K562 (cell line): ENCODE results near the gene SPOCK3. TPM values are rescaled to one million over a fixed set of nuclear protein-coding genes. Genes with fewer than 3 reads are reported as not detected.

Experiments
- ATAC-seq: fragments of 200-7000 bp; cut with Tn5 transposase; 3 replicates; pipeline ENCODE4 v1.9.1; 2020; ENCODE audit warnings: moderate library complexity
- BruUV-seq: library from RNA; stranded (reverse); fragments of 400-500 nt; replicated peaks from 2 replicates; lab custom pipeline; 2021; lab: Mats Ljungman, UMichigan
- CTCF ChIA-PET: fragments of 300-600 bp; formaldehyde crosslinking; extraction: SDS; loops from one replicate; lab custom pipeline; 2021; ENCODE audit warnings: low intra/inter-chr PET ratio; lab: Yijun Ruan, JAX
- POLR2A ChIA-PET: fragments of 300-600, 350-650 bp; sonication (Branson Sonifier 250); formaldehyde crosslinking; extraction: SDS; loops from one replicate; lab custom pipeline; 2021; ENCODE audit warnings: antibody characterized with exemption, inconsistent platforms; lab: Yijun Ruan, JAX
- DNase-seq, 4 experiments: peaks; one replicate each; pipeline versions ENCODE4 v3.0.0 to v3.0.0-alpha.2; 2011 to 2018; ENCODE audit warnings: low spot score in 3 of 4, mixed read lengths in 3 of 4; ENCODE audit errors: extremely low read depth in 1 of 4
- FAIRE-seq: peaks from 2 replicates; lab custom pipeline; 2011; peaks lifted over from hg19 to GRCh38; lab: Jason Lieb, UNC
- H2AFZ ChIP-seq: 2 replicates; pipeline ENCODE4 v1.6.0; 2011; ENCODE audit warnings: low read depth, low read length, control low read depth, inconsistent platforms
- H3K27ac ChIP-seq: fragments of 200-600 bp; 3 replicates; pipeline ENCODE4 v1.8.0; 2011; ENCODE audit warnings: low read depth, mild to moderate bottlenecking, control low read depth, inconsistent platforms, low read length, moderate library complexity, mixed read lengths; ENCODE audit errors: extremely low read depth
- H3K27me3 ChIP-seq, 2 experiments: fragments of 300-600 bp in 1 of 2; 2 replicates in 1 of 2; 3 replicates in 1 of 2; pipeline versions ENCODE4 v1.6.0 to v1.8.0; 2011; ENCODE audit warnings: inconsistent platforms in 2 of 2, low read length in 2 of 2, mild to moderate bottlenecking in 1 of 2, mixed read lengths in 1 of 2, moderate library complexity in 1 of 2; ENCODE audit not compliant: control insufficient read depth in 2 of 2, insufficient read depth in 2 of 2
- H3K36me3 ChIP-seq: fragments of 300-600 bp; 3 replicates; pipeline ENCODE4 v1.8.0; 2011; ENCODE audit warnings: mild to moderate bottlenecking, low read length, inconsistent platforms; ENCODE audit not compliant: control insufficient read depth, insufficient read depth
- H3K4me1 ChIP-seq, 2 experiments: fragments of 200-600 bp in 1 of 2; replicated peaks in 1 of 2; 2 replicates in 1 of 2; 3 replicates in 1 of 2; pipeline versions ENCODE4 v1.5.1 to v1.8.0; 2011; ENCODE audit warnings: inconsistent platforms in 2 of 2, low read length in 2 of 2, mild to moderate bottlenecking in 1 of 2, mixed read lengths in 1 of 2, moderate library complexity in 1 of 2; ENCODE audit not compliant: control insufficient read depth in 2 of 2, insufficient read depth in 2 of 2
- H3K4me2 ChIP-seq: 2 replicates; pipeline ENCODE4 v1.6.1; 2011; ENCODE audit warnings: low read length, control low read depth, inconsistent platforms, mixed read lengths; ENCODE audit not compliant: insufficient read depth
- H3K4me3 ChIP-seq: fragments of 200-600 bp; sonication (generic), shearing (Covaris generic); 2 replicates; pipeline ENCODE4 v1.5.1; 2016; ENCODE audit warnings: control low read depth, inconsistent platforms
- H3K79me2 ChIP-seq: fragments of 200-600 bp; 3 replicates; pipeline ENCODE4 v1.8.0; 2011; ENCODE audit warnings: low read length, inconsistent platforms; ENCODE audit not compliant: control insufficient read depth, insufficient read depth
- H3K9ac ChIP-seq, 2 experiments: 2 replicates each; pipeline versions ENCODE4 v1.6.0 to v1.6.1; 2011; ENCODE audit warnings: low read depth in 2 of 2, low read length in 2 of 2, control low read depth in 1 of 2, inconsistent platforms in 1 of 2, mild to moderate bottlenecking in 1 of 2, mixed read lengths in 1 of 2; ENCODE audit not compliant: insufficient read depth in 1 of 2
- H3K9me1 ChIP-seq: one replicate; pipeline ENCODE4 v1.6.0; 2011; ENCODE audit warnings: inconsistent platforms, mild to moderate bottlenecking, low read length, moderate library complexity; ENCODE audit not compliant: control insufficient read depth, insufficient read depth
- H3K9me3 ChIP-seq: replicated peaks from 2 replicates; pipeline ENCODE4 v1.5.1; 2011; ENCODE audit warnings: low read depth, low read length, inconsistent platforms; ENCODE audit not compliant: control insufficient read depth, insufficient read depth
- H4K20me1 ChIP-seq: replicated peaks from 2 replicates; pipeline ENCODE4 v1.6.1; 2011; ENCODE audit warnings: low read length, inconsistent platforms, mixed read lengths; ENCODE audit not compliant: control insufficient read depth, insufficient read depth
- BRD9 ChIP-seq: fragments of 450-650 bp; IDR thresholded peaks from 2 replicates; pipeline ENCODE4 v1.6.1; 2018; ENCODE audit warnings: low read depth; ENCODE audit not compliant: partially characterized antibody
- CHAMP1 ChIP-seq: fragments of 450-650 bp; IDR thresholded peaks from 2 replicates; pipeline ENCODE4 v1.6.1; 2016; ENCODE audit warnings: mild to moderate bottlenecking
- ELF1 ChIP-seq: fragments of 200-800 bp; sonication (Bioruptor generic); IDR thresholded peaks from 2 replicates; pipeline ENCODE4 v1.6.1; 2016; ENCODE audit warnings: missing genetic modification characterization, missing compliant biosample characterization
- ELF4 ChIP-seq: fragments of 450-650 bp; formaldehyde crosslinking; IDR thresholded peaks from 2 replicates; pipeline ENCODE4 v1.4.0; 2022; ENCODE audit warnings: missing genetic modification characterization
- FUS ChIP-seq: fragments of 200-400 bp; formaldehyde crosslinking; optimal IDR thresholded peaks from 2 replicates; pipeline ENCODE3; 2017; ENCODE audit warnings: low read depth, low read length
- HNRNPH1 ChIP-seq: fragments of 200-400 bp; formaldehyde crosslinking; optimal IDR thresholded peaks from 2 replicates; pipeline ENCODE3; 2017; ENCODE audit warnings: low read depth, mild to moderate bottlenecking, low read length, moderate library complexity
- NFXL1 ChIP-seq: fragments of 450-650 bp; formaldehyde crosslinking; IDR thresholded peaks from 2 replicates; pipeline ENCODE4 v1.4.0; 2021; ENCODE audit warnings: mild to moderate bottlenecking
- SMC3 ChIP-seq: conservative IDR thresholded peaks from 2 replicates; pipeline ENCODE4 v1.6.1; 2011; ENCODE audit warnings: low read depth, low read length, improper control_type of control experiment; ENCODE audit not compliant: insufficient read depth
- YY1 ChIP-seq, 3 experiments: IDR thresholded peaks; 2 replicates each; pipeline ENCODE4 v1.6.1; 2011; ENCODE audit warnings: low read length in 2 of 3, mild to moderate bottlenecking in 2 of 3, moderate library complexity in 2 of 3, borderline replicate concordance in 1 of 3, control low read depth in 1 of 3, low read depth in 1 of 3; ENCODE audit not compliant: insufficient read depth in 3 of 3, insufficient replicate concordance in 2 of 3, control insufficient read depth in 1 of 3, insufficient read length in 1 of 3; ENCODE audit errors: extremely low read depth in 1 of 3
- ZNF184 ChIP-seq: sonication (generic); formaldehyde crosslinking; IDR thresholded peaks from 2 replicates; pipeline ENCODE4 v1.5.0; 2020; ENCODE audit warnings: missing genetic modification reagents
- ZNF707 ChIP-seq: fragments of 250-450 bp; sonication (Bioruptor Pico); conservative IDR thresholded peaks from 2 replicates; pipeline ENCODE4 v1.8.0; 2022; ENCODE audit warnings: inconsistent platforms, mild to moderate bottlenecking, moderate library complexity
- ZNF79 ChIP-seq: fragments of 250-450 bp; sonication (Bioruptor Pico); IDR thresholded peaks from 2 replicates; pipeline ENCODE4 v1.4.0; 2020; ENCODE audit warnings: low read depth, mild to moderate bottlenecking, moderate library complexity
- WGBS: fragments of 100-300 bp; shearing (Covaris generic); methylation state at CpG from one replicate; pipeline ENCODE4 v1.1.6; 2016; ENCODE audit warnings: low coverage, mixed read lengths; ENCODE audit not compliant: insufficient coverage; ENCODE audit errors: missing lambda C conversion rate; 5-methylcytosine and 5-hydroxymethylcytosine counted together
- in situ Hi-C: fragments of 300-500 bp; cut with MboI; formaldehyde crosslinking; loops from 4 replicates; pipeline ENCODE4 v1.15.0; 2018; ENCODE audit warnings: inconsistent platforms, mixed read lengths
- intact Hi-C: fragments of 100-400 bp; cut with micrococcal nuclease; formaldehyde crosslinking; loops from 2 replicates; pipeline ENCODE4 v1.14.2; 2022
- polyA plus RNA-seq, 8 experiments: library from polyadenylated mRNA; depleted of rRNA in 4 of 8; stranded (reverse) in 5 of 8; unstranded in 3 of 8; fragments of >200 nt; fragmentation: Nextera tagmentation in 2 of 8; fragmentation: Illumina TruSeq in 1 of 8; extraction: Ambion mirVana in 2 of 8; extraction: Trizol in 1 of 8; gene quantifications; 2 replicates each; pipeline versions ENCODE4 v1.2.1 to v1.2.3, GENCODE V29; 2011 to 2014; ENCODE audit warnings: inconsistent platforms in 1 of 8, missing spikeins in 1 of 8
- total RNA-seq, 7 experiments: library from RNA; depleted of rRNA in 6 of 7; stranded (reverse); fragments of >200 nt in 6 of 7; fragmentation: Illumina TruSeq in 2 of 7; extraction: Trizol in 2 of 7; gene quantifications; 2 replicates each; pipeline versions ENCODE4 v1.2.1 to v1.2.3, GENCODE V29; 2011 to 2021; ENCODE audit warnings: low replicate concordance in 1 of 7
- TF ChIP-seq, protein P1 (sequence below): fragments of 150-350 bp; IDR thresholded peaks from 2 replicates; pipeline ENCODE4 v1.6.1; 2014; ENCODE audit warnings: low read depth, mild to moderate bottlenecking, low read length, borderline replicate concordance
- TF ChIP-seq, protein P2 (sequence below): fragments of 200-800 bp; sonication (Bioruptor generic); IDR thresholded peaks from 2 replicates; pipeline ENCODE4 v1.6.1; 2017; ENCODE audit warnings: missing genetic modification characterization, missing compliant biosample characterization

Gene SPOCK3
- total and polyA plus RNA-seq, 9 of the 15 experiments (the other 6 are each of a cell fraction or from before 2014, with no cell fraction given), result not detected

DNA sequence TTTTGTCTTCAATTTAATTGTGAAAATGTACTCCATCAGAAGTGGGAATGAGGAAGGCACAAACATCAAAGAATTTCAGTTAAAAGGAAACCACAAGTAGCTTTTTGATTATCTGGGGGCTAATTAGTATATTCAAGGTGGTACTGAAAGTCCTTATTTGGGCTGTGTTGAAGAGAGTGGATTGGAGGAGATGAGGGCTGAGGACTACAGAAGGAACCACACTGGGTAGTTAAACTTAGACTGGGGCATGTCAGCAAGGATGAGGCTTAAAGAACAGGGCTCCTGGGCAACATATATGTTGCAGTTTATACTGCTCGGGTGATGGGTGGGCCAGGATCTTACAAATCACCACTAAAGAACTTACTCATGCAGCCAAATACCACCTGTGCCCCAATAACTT is 346.8 kb downstream of the SPOCK3 start (continued):
- TF ChIP-seq, protein P1, sequence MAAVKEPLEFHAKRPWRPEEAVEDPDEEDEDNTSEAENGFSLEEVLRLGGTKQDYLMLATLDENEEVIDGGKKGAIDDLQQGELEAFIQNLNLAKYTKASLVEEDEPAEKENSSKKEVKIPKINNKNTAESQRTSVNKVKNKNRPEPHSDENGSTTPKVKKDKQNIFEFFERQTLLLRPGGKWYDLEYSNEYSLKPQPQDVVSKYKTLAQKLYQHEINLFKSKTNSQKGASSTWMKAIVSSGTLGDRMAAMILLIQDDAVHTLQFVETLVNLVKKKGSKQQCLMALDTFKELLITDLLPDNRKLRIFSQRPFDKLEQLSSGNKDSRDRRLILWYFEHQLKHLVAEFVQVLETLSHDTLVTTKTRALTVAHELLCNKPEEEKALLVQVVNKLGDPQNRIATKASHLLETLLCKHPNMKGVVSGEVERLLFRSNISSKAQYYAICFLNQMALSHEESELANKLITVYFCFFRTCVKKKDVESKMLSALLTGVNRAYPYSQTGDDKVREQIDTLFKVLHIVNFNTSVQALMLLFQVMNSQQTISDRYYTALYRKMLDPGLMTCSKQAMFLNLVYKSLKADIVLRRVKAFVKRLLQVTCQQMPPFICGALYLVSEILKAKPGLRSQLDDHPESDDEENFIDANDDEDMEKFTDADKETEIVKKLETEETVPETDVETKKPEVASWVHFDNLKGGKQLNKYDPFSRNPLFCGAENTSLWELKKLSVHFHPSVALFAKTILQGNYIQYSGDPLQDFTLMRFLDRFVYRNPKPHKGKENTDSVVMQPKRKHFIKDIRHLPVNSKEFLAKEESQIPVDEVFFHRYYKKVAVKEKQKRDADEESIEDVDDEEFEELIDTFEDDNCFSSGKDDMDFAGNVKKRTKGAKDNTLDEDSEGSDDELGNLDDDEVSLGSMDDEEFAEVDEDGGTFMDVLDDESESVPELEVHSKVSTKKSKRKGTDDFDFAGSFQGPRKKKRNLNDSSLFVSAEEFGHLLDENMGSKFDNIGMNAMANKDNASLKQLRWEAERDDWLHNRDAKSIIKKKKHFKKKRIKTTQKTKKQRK, result no peak
- TF ChIP-seq ELF4 (CRISPR knock-in tag) (no peak), ELF1 (tag) (no peak), BRD9 (no peak), CHAMP1 (no peak)

DNA sequence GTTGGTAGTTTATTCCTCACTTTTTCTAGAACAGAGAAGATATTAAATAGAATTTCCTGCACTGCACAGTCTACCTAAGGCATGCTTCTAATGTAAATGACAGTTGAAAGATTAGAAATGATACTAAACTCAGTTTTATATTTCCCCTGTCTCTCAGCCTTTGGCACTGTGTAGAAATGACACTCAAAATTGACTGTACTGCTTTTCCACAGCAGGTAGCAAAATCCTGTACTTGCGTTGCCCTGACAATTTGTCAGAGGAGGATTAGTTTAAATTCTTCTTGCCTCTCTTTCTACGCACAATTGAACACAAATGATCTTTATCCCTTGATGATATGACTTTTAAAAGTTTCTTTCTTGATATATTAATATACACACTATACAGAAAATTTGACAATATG is 347.6 kb downstream of the SPOCK3 start:
- in situ Hi-C loops (no loop called here), intact Hi-C loops (no loop called here)
- DNase-seq, result no peak
- Histone ChIP-seq H3K9me3 (no peaks in the 10 kb centered on the region), H3K4me1 (no peaks in the 10 kb centered on the region), H3K9ac (no peak overlapping the region), H3K9me1 (no peaks in the 10 kb centered on the region), H2AFZ (no peak overlapping the region), H3K4me3 (no peak overlapping the region), H3K27ac (no peak overlapping the region), H3K27me3 (no peaks in the 10 kb centered on the region), H4K20me1 (no peaks in the 10 kb centered on the region), H3K79me2 (no peaks in the 10 kb centered on the region), H3K36me3 (no peaks in the 10 kb centered on the region), H3K4me2 (no peak overlapping the region)
- no peak for ATAC-seq
- ChIA-PET POLR2A (no interaction called here), CTCF (no interaction called here)
- no peak for FAIRE-seq
- 0% methylated on average over 2 of the region's 2 CpGs for WGBS
- no TSS peak for BruUV-seq
- TF ChIP-seq, protein P2, sequence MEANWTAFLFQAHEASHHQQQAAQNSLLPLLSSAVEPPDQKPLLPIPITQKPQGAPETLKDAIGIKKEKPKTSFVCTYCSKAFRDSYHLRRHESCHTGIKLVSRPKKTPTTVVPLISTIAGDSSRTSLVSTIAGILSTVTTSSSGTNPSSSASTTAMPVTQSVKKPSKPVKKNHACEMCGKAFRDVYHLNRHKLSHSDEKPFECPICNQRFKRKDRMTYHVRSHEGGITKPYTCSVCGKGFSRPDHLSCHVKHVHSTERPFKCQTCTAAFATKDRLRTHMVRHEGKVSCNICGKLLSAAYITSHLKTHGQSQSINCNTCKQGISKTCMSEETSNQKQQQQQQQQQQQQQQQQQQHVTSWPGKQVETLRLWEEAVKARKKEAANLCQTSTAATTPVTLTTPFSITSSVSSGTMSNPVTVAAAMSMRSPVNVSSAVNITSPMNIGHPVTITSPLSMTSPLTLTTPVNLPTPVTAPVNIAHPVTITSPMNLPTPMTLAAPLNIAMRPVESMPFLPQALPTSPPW (CRISPR knock-in tag), result no peak
- TF ChIP-seq FUS (no peak), ZNF707 (no peak), ZNF79 (no peak), YY1 (IDR thresholded peaks at IDR 0.05; ENCODE audit: borderline replicate concordance in 1 of 3, control insufficient read depth in 1 of 3, extremely low read depth in 1 of 3, insufficient read depth in 3 of 3, insufficient read length in 1 of 3, insufficient replicate concordance in 2 of 3, low read depth in 1 of 3, low read length in 2 of 3) (no peak), NFXL1 (no peak), HNRNPH1 (no peak), ZNF184 (CRISPR knock-in tag) (no peak), SMC3 (no peak)
